K562 (cell line): ENCODE results near the gene NAPB. TPM values are rescaled to one million over a fixed set of nuclear protein-coding genes. Genes with fewer than 3 reads are reported as not detected.

Experiments
- C11orf30 ChIP-seq: fragments of 450-650 bp; IDR thresholded peaks from 2 replicates; pipeline ENCODE4 v1.6.1; 2016; ENCODE audit warnings: low read depth, mild to moderate bottlenecking
- EP300 ChIP-seq: IDR thresholded peaks from 2 replicates; pipeline ENCODE4 v1.6.1; 2012; ENCODE audit warnings: low read length, improper control_type of control experiment
- EP400 ChIP-seq: fragments of 450-650 bp; IDR thresholded peaks from 2 replicates; pipeline ENCODE4 v1.6.1; 2017; ENCODE audit warnings: antibody characterized with exemption, mild to moderate bottlenecking, moderate library complexity
- ID3 ChIP-seq, 2 experiments: fragments of 250-450 bp in 1 of 2; fragments of 450-650 bp in 1 of 2; sonication (Bioruptor Pico) in 1 of 2; IDR thresholded peaks; 2 replicates each; pipeline versions ENCODE4 v1.6.1 to v1.8.0; 2016 to 2021; ENCODE audit warnings: mild to moderate bottlenecking in 2 of 2, moderate library complexity in 2 of 2, missing compliant biosample characterization in 1 of 2, missing genetic modification characterization in 1 of 2
- KDM2B ChIP-seq: fragments of 250-450 bp; sonication (Bioruptor Pico); IDR thresholded peaks from 2 replicates; pipeline ENCODE4 v1.8.0; 2021; ENCODE audit warnings: mild to moderate bottlenecking, moderate library complexity
- KLF13 ChIP-seq: fragments of 450-650 bp; IDR thresholded peaks from 2 replicates; pipeline ENCODE4 v1.6.1; 2016; ENCODE audit warnings: missing genetic modification characterization, low read depth, mild to moderate bottlenecking, missing compliant biosample characterization, moderate library complexity, borderline replicate concordance
- RCOR1 ChIP-seq, 2 experiments: IDR thresholded peaks; 2 replicates each; pipeline ENCODE4 v1.6.1; 2012; ENCODE audit warnings: low read depth in 2 of 2, low read length in 2 of 2, borderline replicate concordance in 1 of 2, improper control_type of control experiment in 1 of 2
- ZNF589 ChIP-seq: fragments of 200-800 bp; sonication (Bioruptor generic); IDR thresholded peaks from 2 replicates; pipeline ENCODE4 v1.6.1; 2016; ENCODE audit warnings: low read depth, missing genetic modification characterization, missing compliant biosample characterization
- polyA plus RNA-seq, 8 experiments: library from polyadenylated mRNA; depleted of rRNA in 4 of 8; stranded (reverse) in 5 of 8; unstranded in 3 of 8; fragments of >200 nt; fragmentation: Nextera tagmentation in 2 of 8; fragmentation: Illumina TruSeq in 1 of 8; extraction: Ambion mirVana in 2 of 8; extraction: Trizol in 1 of 8; gene quantifications; 2 replicates each; pipeline versions ENCODE4 v1.2.1 to v1.2.3, GENCODE V29; 2011 to 2014; ENCODE audit warnings: inconsistent platforms in 1 of 8, missing spikeins in 1 of 8
- total RNA-seq, 7 experiments: library from RNA; depleted of rRNA in 6 of 7; stranded (reverse); fragments of >200 nt in 6 of 7; fragmentation: Illumina TruSeq in 2 of 7; extraction: Trizol in 2 of 7; gene quantifications; 2 replicates each; pipeline versions ENCODE4 v1.2.1 to v1.2.3, GENCODE V29; 2011 to 2021; ENCODE audit warnings: low replicate concordance in 1 of 7
- TF ChIP-seq, protein P1 (sequence below): fragments of 450-650 bp; IDR thresholded peaks from 2 replicates; pipeline ENCODE4 v1.6.1; 2016; ENCODE audit warnings: mild to moderate bottlenecking, moderate library complexity
- TF ChIP-seq, protein P2 (sequence below): sonication (generic); formaldehyde crosslinking; IDR thresholded peaks from 2 replicates; pipeline ENCODE4 v1.8.1; 2023; ENCODE audit warnings: mild to moderate bottlenecking, missing genetic modification reagents

The NAPB gene
- total and polyA plus RNA-seq, 9 of the 15 experiments (the other 6 are each of a cell fraction or from before 2014, with no cell fraction given), result 1.4 to 7.7 (median 5.2) TPM

- TF ChIP-seq EP300 (peak; percentile 41; the same call in 1 of the 2 replicates), EP400 (peak; percentile 87), RCOR1 (IDR thresholded peaks at IDR 0.05; ENCODE audit: borderline replicate concordance in 1 of 2, low read depth in 2 of 2, low read length in 2 of 2) (peak in 1 of 2 experiments; percentile 34; a peak in 1 of 4 replicates), ID3 (CRISPR knock-in tag; IDR thresholded peaks at IDR 0.05) (no peak), ID3 (tag; IDR thresholded peaks at IDR 0.05) (peak; percentile 75; the same call in 1 of the 2 replicates), ZNF589 (CRISPR knock-in tag) (peak; percentile 82), KLF13 (peak; percentile 40; the same call in 1 of the 2 replicates), C11orf30 (peak; percentile 66; the same call in 1 of the 2 replicates), KDM2B (CRISPR knock-in tag) (peak; percentile 65; the same call in 1 of the 2 replicates)
- TF ChIP-seq, protein P1, sequence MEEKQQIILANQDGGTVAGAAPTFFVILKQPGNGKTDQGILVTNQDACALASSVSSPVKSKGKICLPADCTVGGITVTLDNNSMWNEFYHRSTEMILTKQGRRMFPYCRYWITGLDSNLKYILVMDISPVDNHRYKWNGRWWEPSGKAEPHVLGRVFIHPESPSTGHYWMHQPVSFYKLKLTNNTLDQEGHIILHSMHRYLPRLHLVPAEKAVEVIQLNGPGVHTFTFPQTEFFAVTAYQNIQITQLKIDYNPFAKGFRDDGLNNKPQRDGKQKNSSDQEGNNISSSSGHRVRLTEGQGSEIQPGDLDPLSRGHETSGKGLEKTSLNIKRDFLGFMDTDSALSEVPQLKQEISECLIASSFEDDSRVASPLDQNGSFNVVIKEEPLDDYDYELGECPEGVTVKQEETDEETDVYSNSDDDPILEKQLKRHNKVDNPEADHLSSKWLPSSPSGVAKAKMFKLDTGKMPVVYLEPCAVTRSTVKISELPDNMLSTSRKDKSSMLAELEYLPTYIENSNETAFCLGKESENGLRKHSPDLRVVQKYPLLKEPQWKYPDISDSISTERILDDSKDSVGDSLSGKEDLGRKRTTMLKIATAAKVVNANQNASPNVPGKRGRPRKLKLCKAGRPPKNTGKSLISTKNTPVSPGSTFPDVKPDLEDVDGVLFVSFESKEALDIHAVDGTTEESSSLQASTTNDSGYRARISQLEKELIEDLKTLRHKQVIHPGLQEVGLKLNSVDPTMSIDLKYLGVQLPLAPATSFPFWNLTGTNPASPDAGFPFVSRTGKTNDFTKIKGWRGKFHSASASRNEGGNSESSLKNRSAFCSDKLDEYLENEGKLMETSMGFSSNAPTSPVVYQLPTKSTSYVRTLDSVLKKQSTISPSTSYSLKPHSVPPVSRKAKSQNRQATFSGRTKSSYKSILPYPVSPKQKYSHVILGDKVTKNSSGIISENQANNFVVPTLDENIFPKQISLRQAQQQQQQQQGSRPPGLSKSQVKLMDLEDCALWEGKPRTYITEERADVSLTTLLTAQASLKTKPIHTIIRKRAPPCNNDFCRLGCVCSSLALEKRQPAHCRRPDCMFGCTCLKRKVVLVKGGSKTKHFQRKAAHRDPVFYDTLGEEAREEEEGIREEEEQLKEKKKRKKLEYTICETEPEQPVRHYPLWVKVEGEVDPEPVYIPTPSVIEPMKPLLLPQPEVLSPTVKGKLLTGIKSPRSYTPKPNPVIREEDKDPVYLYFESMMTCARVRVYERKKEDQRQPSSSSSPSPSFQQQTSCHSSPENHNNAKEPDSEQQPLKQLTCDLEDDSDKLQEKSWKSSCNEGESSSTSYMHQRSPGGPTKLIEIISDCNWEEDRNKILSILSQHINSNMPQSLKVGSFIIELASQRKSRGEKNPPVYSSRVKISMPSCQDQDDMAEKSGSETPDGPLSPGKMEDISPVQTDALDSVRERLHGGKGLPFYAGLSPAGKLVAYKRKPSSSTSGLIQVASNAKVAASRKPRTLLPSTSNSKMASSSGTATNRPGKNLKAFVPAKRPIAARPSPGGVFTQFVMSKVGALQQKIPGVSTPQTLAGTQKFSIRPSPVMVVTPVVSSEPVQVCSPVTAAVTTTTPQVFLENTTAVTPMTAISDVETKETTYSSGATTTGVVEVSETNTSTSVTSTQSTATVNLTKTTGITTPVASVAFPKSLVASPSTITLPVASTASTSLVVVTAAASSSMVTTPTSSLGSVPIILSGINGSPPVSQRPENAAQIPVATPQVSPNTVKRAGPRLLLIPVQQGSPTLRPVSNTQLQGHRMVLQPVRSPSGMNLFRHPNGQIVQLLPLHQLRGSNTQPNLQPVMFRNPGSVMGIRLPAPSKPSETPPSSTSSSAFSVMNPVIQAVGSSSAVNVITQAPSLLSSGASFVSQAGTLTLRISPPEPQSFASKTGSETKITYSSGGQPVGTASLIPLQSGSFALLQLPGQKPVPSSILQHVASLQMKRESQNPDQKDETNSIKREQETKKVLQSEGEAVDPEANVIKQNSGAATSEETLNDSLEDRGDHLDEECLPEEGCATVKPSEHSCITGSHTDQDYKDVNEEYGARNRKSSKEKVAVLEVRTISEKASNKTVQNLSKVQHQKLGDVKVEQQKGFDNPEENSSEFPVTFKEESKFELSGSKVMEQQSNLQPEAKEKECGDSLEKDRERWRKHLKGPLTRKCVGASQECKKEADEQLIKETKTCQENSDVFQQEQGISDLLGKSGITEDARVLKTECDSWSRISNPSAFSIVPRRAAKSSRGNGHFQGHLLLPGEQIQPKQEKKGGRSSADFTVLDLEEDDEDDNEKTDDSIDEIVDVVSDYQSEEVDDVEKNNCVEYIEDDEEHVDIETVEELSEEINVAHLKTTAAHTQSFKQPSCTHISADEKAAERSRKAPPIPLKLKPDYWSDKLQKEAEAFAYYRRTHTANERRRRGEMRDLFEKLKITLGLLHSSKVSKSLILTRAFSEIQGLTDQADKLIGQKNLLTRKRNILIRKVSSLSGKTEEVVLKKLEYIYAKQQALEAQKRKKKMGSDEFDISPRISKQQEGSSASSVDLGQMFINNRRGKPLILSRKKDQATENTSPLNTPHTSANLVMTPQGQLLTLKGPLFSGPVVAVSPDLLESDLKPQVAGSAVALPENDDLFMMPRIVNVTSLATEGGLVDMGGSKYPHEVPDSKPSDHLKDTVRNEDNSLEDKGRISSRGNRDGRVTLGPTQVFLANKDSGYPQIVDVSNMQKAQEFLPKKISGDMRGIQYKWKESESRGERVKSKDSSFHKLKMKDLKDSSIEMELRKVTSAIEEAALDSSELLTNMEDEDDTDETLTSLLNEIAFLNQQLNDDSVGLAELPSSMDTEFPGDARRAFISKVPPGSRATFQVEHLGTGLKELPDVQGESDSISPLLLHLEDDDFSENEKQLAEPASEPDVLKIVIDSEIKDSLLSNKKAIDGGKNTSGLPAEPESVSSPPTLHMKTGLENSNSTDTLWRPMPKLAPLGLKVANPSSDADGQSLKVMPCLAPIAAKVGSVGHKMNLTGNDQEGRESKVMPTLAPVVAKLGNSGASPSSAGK, result peak; percentile 77
- TF ChIP-seq, protein P2, sequence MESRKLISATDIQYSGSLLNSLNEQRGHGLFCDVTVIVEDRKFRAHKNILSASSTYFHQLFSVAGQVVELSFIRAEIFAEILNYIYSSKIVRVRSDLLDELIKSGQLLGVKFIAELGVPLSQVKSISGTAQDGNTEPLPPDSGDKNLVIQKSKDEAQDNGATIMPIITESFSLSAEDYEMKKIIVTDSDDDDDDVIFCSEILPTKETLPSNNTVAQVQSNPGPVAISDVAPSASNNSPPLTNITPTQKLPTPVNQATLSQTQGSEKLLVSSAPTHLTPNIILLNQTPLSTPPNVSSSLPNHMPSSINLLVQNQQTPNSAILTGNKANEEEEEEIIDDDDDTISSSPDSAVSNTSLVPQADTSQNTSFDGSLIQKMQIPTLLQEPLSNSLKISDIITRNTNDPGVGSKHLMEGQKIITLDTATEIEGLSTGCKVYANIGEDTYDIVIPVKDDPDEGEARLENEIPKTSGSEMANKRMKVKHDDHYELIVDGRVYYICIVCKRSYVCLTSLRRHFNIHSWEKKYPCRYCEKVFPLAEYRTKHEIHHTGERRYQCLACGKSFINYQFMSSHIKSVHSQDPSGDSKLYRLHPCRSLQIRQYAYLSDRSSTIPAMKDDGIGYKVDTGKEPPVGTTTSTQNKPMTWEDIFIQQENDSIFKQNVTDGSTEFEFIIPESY, result no peak
These were observed 59.6 kb downstream of the NAPB start, which contains the start of gene GZF1 (continued) for GRCh38 chr20:23361476-23362391.
